Adrenal gland (tissue), 12 donors: ENCODE results near the gene EGLN2. TPM values are rescaled to one million over a fixed set of nuclear protein-coding genes. Genes with fewer than 3 reads are reported as not detected.
"Not testable (repeated sequence)": the region's sequence is repeated elsewhere in the genome, so short reads cannot be mapped to it uniquely, and the experiment has no call there.

Experiments
- DNase-seq, 7 donors: peaks; one replicate each; pipeline ENCODE4 v3.0.0-alpha.2; 2019 to 2020
- H3K27ac ChIP-seq, 5 donors: fragments of 200-600 bp; sonication (generic) in 4 of 5; 1 replicate in 3 of 5; 2 replicates in 2 of 5; pipeline versions ENCODE4 v1.5.1 to v1.8.0; 2016 to 2020; ENCODE audit warnings: mild to moderate bottlenecking in 1 of 5
- H3K27me3 ChIP-seq: fragments of 200-600 bp; 2 replicates; pipeline ENCODE4 v1.8.0; 2021
- H3K36me3 ChIP-seq, 2 donors: fragments of 200-600 bp; replicated peaks in 1 of 2; 1 replicate in 1 of 2; 2 replicates in 1 of 2; pipeline versions ENCODE4 v1.5.1 to v1.8.0; 2018 to 2022
- H3K4me1 ChIP-seq, 2 donors: fragments of 200-600 bp; replicated peaks in 1 of 2; 1 replicate in 1 of 2; 2 replicates in 1 of 2; pipeline versions ENCODE4 v1.5.1 to v1.8.0; 2018 to 2021
- H3K4me3 ChIP-seq, 4 donors: fragments of 200-600 bp; sonication (generic) in 3 of 4; one replicate each; pipeline ENCODE4 v1.5.1; 2016 to 2018
- H3K9me3 ChIP-seq, 3 donors: fragments of 200-600 bp; sonication (generic) in 1 of 3; replicated peaks in 1 of 3; 1 replicate in 2 of 3; 2 replicates in 1 of 3; pipeline versions ENCODE4 v1.5.1 to v1.8.0; 2016 to 2021
- WGBS, 4 donors: extraction: QIAGEN DNeasy Blood & Tissue Kit in 2 of 4; methylation state at CpG; one replicate each; pipeline versions ENCODE4 v1.1.5 to v1.1.7; 2013 to 2017; 5-methylcytosine and 5-hydroxymethylcytosine counted together
- intact Hi-C, 2 donors: fragments of 100-400 bp; cut with DNase I; formaldehyde crosslinking; loops; one replicate each; pipeline versions ENCODE4 v1.14.1 to v1.15.0; 2022 to 2023
- polyA plus RNA-seq, 3 donors: library from polyadenylated mRNA; stranded (reverse); fragments of 200-250 nt in 2 of 3; fragments of 350-450 nt in 1 of 3; fragmentation: Illumina TruSeq in 1 of 3; extraction: RNeasy Lipid Tissue Mini Kit (QIAGEN cat#74804) in 1 of 3; gene quantifications; one replicate each; pipeline ENCODE4 v1.2.3, GENCODE V29; 2013 to 2014
- total RNA-seq, 9 donors: library from RNA; depleted of rRNA in 4 of 9; stranded (reverse); fragments of >200 nt in 4 of 9; fragments of 120-200 nt in 1 of 9; fragmentation: NEBNext Ultra II Directional in 1 of 9; extraction: Animal tissue kit (Norgen Biotek cat#: 25700) in 1 of 9; gene quantifications; one replicate each; pipeline versions ENCODE4 v1.1.0 to v1.2.4, GENCODE V29; 2013 to 2023
- donor health status: healthy with polysubstance abuse.
- donor health status: Bipolar disorder and iron deficiency.
- donor health status: DM: yes; HTN: yes; CAD: no.
- donor health status: DM: no; HTN: no; CAD: no.
- donor health status: DM: no; HTN: no; CAD: no.
- donor health status: DM: yes; HTN: yes; CAD: no.

Gene EGLN2
- total and polyA plus RNA-seq, 12 donors = 53.1 to 169 (median 104) TPM

GRCh38 chr19:40846722-40847121 is 47.7 kb downstream of the EGLN2 start:
- intact Hi-C loops, H3K27me3 ChIP-seq, DNase-seq, H3K36me3 ChIP-seq, H3K4me1 ChIP-seq, H3K4me3 ChIP-seq, H3K27ac ChIP-seq, H3K9me3 ChIP-seq: not testable (repeated sequence)
- 81 to 90% (median 86%) methylated on average over 6 to 7 of the region's 8 CpGs for WGBS, 4 donors

- H3K27ac ChIP-seq, intact Hi-C loops, DNase-seq, H3K4me3 ChIP-seq, H3K36me3 ChIP-seq, H3K27me3 ChIP-seq, H3K9me3 ChIP-seq, H3K4me1 ChIP-seq: not testable (repeated sequence)
- WGBS, 4 donors = 89 to 100% (median 89%) methylated on average over 1 to 3 of the region's 3 CpGs
Observed at GRCh38 chr19:40850277-40850676, 51.3 kb downstream of the EGLN2 start, which contains the start of gene CYP2A6. CYP2A6 (minus strand) TSS chr19:40850447; CDS start chr19:40850426, 21 bp downstream.

- H3K9me3 ChIP-seq, H3K4me1 ChIP-seq, H3K36me3 ChIP-seq, DNase-seq, H3K27ac ChIP-seq, intact Hi-C loops, H3K4me3 ChIP-seq, H3K27me3 ChIP-seq: not testable (repeated sequence)
- WGBS, 4 donors = 58 to 89% (median 83%) methylated on average over 2 of the region's 3 CpGs
Observed at GRCh38 chr19:40852467-40853152, 53.6 kb downstream of the EGLN2 start.

Other genes starting within 250 kb of the EGLN2 start
- gene SHKBP1, start 222.3 kb upstream of the EGLN2 start, total RNA-seq = 10 to 100 TPM; 12.5 to 96.3 (median 49.7) TPM
- 100 to 1,000 TPM in 2 of 3 donors, 10 to 100 TPM in 1; 17.8 to 157 (median 118) TPM for gene SHKBP1, start 222.3 kb upstream of the EGLN2 start, polyA plus RNA-seq
- gene LTBP4, start 197.8 kb upstream of the EGLN2 start, total RNA-seq = 100 to 1,000 TPM in 6 of 9 donors, 10 to 100 TPM in 3; 17.7 to 205 (median 118) TPM
- gene LTBP4, start 197.8 kb upstream of the EGLN2 start, polyA plus RNA-seq = 100 to 1,000 TPM in 2 of 3 donors, 10 to 100 TPM in 1; 15.3 to 272 (median 142) TPM
- 10 to 100 TPM in 7 of 9 donors, 1 to 10 TPM in 2; 5.9 to 53.5 (median 30.2) TPM for gene NUMBL, start 108.5 kb upstream of the EGLN2 start, total RNA-seq
- 10 to 100 TPM in 2 of 3 donors, 1 to 10 TPM in 1; 3.2 to 60.6 (median 29.7) TPM for gene NUMBL, start 108.5 kb upstream of the EGLN2 start, polyA plus RNA-seq
- gene COQ8B, start 82.3 kb upstream of the EGLN2 start, total RNA-seq = 10 to 100 TPM; 21.6 to 80.4 (median 49.5) TPM
- 10 to 100 TPM; 13.7 to 69.3 (median 36.9) TPM for gene COQ8B, start 82.3 kb upstream of the EGLN2 start, polyA plus RNA-seq
- 10 to 100 TPM; 10.9 to 36.1 (median 21.3) TPM for gene ITPKC, start 82.1 kb upstream of the EGLN2 start, total RNA-seq
- gene ITPKC, start 82.1 kb upstream of the EGLN2 start, polyA plus RNA-seq = 10 to 100 TPM in 2 of 3 donors, 1 to 10 TPM in 1; 7.8 to 27.6 (median 24.9) TPM
- gene ACTMAP, start 48.7 kb upstream of the EGLN2 start, total RNA-seq = 10 to 100 TPM in 5 of 9 donors, 1 to 10 TPM in 4; 2.2 to 17.5 (median 12.0) TPM
- gene ACTMAP, start 48.7 kb upstream of the EGLN2 start, polyA plus RNA-seq = 10 to 100 TPM in 2 of 3 donors, 1 to 10 TPM in 1; 7.9 to 28.0 (median 18.6) TPM
- 10 to 100 TPM; 18.5 to 91.3 (median 56.1) TPM for gene SNRPA, start 48.0 kb upstream of the EGLN2 start, total RNA-seq
- gene SNRPA, start 48.0 kb upstream of the EGLN2 start, polyA plus RNA-seq = 100 to 1,000 TPM in 2 of 3 donors, 10 to 100 TPM in 1; 92.1 to 176 (median 164) TPM
- gene MIA, start 23.7 kb upstream of the EGLN2 start, total RNA-seq = 1 to 10 TPM in 3 of 9 donors, under 1 TPM in 1, not detected in 5; 0.74 to 9.2 (median 1.2) TPM
- gene MIA, start 23.7 kb upstream of the EGLN2 start, polyA plus RNA-seq = 1 to 10 TPM in 2 of 3 donors, not detected in 1; 8.3 to 8.7 TPM
- gene RAB4B, start 20.9 kb upstream of the EGLN2 start, total RNA-seq = 100 to 1,000 TPM in 1 of 9 donors, 10 to 100 TPM in 8; 41.4 to 105 (median 66.4) TPM
- 100 to 1,000 TPM in 1 of 3 donors, 10 to 100 TPM in 2; 25.8 to 135 (median 97.5) TPM for gene RAB4B, start 20.9 kb upstream of the EGLN2 start, polyA plus RNA-seq
- gene CYP2A6, start 51.3 kb downstream of the EGLN2 start, total RNA-seq = 1 to 10 TPM in 3 of 9 donors, under 1 TPM in 5, not detected in 1; 0.11 to 2.1 (median 0.70) TPM
- 1 to 10 TPM in 1 of 3 donors, under 1 TPM in 2; 0.51 to 1.7 (median 0.57) TPM for gene CYP2A6, start 51.3 kb downstream of the EGLN2 start, polyA plus RNA-seq
- not detected for gene CYP2A7, start 83.0 kb downstream of the EGLN2 start, total RNA-seq
- gene CYP2A7, start 83.0 kb downstream of the EGLN2 start, polyA plus RNA-seq = not detected
- gene CYP2B6, start 192.1 kb downstream of the EGLN2 start, total RNA-seq = under 1 TPM in 2 of 9 donors, not detected in 7; 0.15 to 0.32 TPM
- under 1 TPM in 1 of 3 donors, not detected in 2; 0.22 TPM for gene CYP2B6, start 192.1 kb downstream of the EGLN2 start, polyA plus RNA-seq